HG03060 (cell line): ENCODE data around the gene C8B.

Experiments
- ATAC-seq: cut with Tn5 transposase; IDR thresholded peaks from one replicate; pipeline ENCODE4 v1.9.1; 2021; ENCODE audit warnings: low read depth, moderate number of reproducible peaks; ENCODE audit not compliant: unreplicated experiment

C8B gene

DNA sequence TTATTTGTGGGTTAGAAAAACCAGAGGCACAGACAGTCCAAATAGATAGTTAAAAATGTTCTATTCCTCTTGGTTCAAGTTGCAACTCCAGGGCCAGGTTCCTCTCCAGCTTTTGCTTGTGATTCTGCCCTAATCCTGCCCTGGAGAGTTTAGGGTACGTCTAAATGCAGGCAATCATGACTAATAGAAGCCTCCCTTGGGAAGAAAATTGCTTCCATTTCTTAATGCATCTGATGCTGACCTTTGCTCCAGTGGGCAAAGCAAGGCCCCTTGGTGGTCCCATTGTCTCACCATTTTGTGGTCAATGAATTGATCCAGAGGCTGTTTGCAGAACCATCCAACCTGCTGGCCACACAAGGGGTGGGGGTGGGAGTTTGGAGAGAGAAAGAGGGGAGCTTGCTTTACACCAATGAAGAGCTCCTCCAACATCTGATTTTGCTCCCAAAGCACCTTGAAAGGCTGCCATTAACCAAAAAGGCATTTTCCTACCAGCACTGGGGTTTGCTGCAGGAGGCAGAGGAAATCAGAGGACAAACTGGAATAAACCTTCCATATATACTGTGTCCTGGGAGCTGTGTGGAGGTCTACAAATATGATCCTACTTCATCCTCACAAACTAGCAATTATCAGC is 31.3 kb downstream of the C8B start:
- ATAC-seq = no peak

DNA sequence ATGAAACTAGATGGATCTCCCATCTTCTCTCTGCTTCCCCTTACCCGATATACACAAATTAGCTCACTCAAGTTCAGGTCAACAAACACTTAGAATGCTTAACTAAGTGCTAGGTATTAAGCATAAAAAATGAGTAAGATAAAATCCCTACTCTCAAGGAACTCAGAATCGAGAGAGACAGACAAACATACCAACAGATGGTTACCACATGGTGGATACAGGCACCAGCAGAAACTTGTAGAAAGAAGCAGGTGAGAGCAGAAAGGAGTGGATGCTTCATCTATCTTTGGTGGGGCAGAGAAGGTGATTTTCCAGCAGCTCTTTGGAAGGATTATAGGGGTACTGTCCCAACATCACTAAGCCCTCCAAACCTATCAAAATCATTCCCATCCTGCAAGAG is 32.2 kb downstream of the C8B start:
- no peak for ATAC-seq

DNA sequence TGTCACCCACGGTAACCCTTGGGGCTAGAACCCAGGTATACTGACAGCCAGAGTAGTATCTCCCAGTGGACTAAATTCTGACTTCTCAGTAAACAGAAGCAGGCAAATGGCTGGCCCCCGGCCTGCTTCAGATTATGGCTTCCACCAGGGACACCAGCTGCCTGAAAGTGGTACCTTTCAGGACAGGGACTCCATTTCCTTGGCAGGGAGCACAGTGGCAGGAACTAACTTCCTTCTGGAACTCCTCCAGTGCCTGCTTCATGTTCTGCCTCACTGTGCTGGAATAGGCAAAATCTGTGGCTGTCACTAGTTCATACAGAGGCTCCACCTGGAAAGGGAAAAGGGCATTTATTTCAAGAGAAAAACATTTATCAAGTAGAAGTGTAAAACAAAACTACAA is 32.7 kb downstream of the C8B start:
- no peak for ATAC-seq

DNA sequence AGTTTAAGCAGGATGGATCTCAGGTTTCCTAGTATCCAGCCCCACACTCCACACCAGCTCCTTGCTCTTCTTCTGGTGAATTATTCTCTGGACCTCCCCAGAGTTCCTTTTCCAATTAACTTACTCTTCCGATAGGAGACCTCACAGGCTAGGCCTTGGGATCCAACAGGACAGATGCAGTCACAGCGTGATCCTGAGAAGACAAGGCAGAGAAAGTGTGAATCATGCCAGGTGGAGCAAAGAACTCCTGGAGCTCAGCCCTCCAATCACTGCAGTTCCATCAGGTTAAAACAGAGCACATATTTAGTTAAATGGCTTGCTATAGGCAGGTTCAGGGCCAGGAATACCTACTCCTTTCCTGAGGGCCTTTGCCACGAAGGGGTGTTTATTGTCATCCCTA is 34.1 kb downstream of the C8B start:
- ATAC-seq = no peak

DNA sequence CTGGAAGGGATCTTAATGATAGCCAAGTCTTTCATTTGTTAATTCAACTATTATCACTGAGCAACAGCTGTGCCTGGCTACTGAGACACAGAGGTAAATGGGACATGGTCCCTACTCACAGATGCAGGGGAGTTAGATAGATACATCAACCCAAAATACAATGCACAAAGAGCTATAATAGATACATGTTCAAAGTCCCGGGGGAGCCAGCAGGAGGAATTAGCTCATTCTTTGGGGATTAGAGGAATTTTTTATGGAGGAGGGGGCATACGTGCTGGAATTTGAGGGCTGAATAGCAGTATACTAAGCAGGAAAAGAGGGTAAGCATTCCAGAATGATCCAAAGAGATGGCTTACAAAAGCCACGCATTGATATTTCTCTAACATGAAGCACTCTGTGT is 34.6 kb downstream of the C8B start:
- ATAC-seq = no peak

DNA sequence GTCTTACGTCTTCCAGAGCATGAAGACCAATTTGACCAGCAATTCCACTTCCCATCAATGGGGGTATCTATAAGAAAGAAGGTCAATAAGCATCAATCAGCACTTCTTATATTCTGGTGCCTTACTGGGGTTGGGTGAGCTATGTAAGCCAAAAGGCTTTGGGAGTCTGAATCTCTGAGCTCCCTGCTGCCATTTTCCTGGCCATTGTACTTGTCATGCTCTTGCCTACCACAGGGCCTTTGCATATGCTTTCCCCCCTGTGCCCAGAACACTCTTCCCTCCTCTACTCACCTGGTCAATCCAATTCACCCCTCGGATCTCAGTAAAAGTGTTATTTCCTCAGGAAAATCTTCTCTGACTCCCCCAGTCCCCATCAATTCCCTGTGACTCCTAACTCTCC is 36.3 kb downstream of the C8B start:
- ATAC-seq = no peak

DNA sequence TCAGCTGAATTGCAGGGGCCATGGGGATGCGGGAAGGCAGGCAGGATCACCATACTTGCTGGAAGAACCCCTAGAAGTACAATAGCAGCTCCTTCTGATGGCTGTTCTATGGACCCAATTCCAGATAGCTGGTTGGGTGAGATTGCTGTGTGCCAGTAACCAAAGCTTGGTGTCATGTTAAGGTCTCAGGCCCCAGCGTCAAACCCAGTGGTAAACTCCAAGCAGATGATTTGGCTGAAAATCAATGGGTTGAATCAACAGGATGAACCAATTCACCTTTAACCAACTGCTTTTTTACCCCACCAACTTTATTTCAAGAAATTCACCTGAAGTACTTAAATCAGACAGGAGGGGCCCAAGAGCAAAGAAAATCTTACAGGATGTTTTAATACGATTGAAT is 37.8 kb downstream of the C8B start:
- no peak for ATAC-seq

DNA sequence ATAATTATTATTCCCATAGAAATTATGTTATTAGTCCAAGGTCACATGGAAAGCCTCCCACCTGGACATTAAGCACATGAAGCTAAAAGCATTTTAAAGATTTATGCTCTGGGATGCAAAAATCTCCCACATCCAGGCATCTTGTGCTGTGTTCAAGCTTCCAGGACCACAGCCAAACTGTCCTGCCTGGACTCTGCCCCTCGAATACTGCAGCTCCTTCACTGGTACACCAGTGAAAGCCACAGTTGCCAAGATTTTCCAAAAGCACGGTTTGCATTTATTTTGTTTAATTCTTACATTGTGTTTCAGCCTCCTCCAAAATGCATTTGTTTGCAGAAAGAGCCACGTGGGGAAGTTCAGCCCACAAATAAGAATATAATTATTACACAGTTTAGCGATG is 38.6 kb downstream of the C8B start:
- ATAC-seq = no peak

DNA sequence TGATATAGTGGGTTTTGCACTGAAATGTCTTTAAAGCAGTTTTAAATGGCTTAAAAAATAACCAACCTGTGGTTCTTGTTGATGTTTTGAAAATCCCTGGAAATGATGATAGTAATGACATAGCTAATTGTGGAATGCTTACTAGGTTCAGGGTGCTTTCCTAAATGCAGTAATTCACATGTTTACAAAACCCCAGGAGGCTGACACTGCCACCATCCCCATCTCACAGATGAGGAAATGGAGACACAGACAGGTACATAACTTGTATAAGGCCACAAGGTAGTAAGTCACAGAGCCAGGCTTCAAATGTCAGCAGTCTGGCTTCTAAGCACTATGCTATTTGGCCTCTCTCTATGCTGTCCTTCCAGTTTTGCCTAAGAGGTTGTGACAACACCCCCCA is 40.6 kb downstream of the C8B start:
- no peak for ATAC-seq

DNA sequence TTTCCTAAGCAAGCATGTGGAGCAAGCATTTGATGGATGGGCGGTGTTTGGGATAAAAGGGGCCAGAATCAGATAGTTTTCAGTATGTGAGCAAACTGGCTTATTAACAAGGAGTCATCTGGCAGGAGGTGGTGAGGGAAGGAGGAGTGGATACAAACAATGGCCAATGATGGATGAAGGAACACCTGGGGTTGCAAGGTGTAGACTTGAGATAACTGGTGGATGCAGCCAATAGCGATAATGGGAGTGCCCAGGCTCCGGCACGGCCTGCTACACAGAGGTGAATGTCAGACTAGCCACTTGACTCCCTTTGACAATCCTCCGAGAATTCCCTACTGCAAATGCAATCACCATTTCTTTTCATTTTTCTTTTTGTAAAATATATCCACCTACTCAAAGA is 41.7 kb downstream of the C8B start:
- no peak for ATAC-seq

DNA sequence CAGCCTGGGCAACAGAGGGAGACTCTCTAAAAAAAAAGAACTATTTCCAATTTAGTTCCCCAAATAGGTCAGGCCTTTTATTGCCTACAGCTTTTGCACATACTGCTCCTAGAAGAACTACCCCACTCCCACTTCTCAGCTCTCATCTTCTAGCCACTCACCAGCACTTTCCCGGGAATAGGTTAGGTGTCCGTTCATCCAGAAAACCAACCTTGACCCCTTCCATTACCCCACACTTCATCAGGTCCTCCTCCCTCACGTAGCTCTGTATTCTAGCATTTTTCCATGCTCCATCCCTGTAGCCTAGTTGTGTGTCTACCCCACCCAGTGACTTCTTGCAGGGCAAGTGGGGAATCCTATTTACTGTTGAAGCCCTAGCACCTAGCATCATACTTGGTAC is 42.6 kb downstream of the C8B start:
- no peak for ATAC-seq

DNA sequence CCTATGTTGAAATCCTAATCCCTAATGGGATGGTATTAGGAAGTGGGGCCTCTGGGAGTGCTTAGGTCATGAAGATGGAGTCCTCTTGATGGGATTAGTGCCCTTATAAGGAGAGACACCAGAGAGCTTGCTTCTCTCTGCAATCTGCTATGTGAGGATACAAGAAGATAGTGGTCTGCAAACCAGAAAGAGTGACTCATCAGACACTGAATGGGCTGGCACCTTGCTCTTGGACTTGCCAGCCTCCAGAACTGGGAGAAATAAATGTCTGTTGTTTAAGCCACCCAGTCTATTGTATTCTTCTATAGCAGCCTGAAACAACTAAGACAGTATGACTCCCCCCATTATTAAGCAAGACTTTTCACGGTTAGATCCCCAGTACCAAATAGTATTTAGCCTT is 43.3 kb downstream of the C8B start:
- ATAC-seq = no peak

DNA sequence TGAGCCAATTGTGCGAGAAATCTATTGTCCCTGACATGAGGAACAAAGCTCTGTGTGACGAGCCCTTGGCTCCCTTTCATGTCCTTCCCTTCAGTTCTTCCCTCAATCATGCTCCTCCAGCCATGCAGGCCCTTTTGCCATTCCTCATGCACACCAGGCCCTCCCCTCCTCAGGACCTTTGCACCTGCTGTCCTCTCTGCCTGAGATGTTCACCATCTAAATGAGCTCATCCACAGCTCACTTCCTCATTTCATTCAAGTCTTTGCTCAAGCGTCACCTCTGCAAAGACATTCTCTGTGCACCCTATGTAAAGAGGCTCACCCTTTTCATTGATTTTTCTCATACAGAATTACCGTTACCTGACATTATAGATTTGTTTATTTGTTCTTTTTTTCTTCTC is 43.7 kb downstream of the C8B start:
- no peak for ATAC-seq

DNA sequence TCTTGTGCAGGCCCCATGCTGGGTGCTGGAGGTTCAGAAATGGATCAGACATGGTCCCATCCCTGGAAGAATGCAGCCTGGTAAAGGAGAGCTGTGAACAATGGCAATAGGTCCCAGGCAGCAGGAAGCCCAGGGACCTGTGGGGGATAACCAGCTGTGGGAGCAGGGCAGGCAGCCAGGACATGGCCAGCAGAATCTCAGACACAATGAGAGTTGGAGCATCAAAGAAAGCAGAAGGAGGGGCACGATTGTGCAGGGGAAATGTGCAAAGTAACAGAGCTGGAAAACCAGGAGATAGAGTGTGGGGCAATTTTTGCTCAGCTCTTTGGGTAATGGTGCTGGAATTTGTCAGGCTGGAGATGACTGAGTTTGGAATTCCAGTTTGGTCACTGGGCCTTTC is 44.3 kb downstream of the C8B start:
- no peak for ATAC-seq

DNA sequence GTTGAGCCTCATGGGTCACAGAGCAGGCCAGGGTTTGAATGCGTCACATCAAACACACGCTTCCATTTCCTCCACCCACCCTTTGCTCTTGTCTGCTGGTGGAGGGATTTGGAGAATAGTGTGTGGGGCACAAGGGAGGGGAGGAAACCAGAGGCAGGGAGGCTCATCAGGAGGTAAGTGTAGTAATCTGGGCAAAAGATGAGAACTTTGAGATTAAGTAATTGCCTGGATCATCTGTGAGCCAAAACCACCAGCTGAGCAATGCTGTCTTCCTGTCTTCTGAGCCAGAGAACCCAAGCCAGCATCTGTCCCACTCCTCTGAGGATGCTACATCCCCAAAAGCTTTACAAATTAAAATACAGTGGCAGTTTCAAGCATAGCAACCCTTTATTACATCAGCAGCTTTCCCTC is 45.2 kb downstream of the C8B start:
- no peak for ATAC-seq

DNA sequence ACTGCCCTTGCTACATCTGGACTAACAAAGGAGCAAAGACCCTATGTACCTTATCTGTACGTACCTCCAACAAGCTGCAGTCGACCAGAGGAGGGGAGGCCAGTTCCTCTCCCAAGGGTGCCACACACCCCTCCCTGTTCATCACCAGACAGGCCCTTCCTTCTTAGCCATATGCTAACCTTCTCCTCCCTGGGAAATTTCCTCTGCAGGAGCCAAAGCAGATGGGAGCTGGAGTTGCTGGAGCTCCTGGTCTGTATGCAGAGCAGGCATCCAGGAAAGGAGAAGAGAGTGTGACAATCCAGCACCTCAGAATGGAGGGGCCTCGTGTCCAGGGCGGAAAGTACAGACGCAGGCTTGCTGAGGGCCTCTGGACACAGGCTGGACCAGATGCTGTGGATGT is 48.5 kb downstream of the C8B start:
- no peak for ATAC-seq

DNA sequence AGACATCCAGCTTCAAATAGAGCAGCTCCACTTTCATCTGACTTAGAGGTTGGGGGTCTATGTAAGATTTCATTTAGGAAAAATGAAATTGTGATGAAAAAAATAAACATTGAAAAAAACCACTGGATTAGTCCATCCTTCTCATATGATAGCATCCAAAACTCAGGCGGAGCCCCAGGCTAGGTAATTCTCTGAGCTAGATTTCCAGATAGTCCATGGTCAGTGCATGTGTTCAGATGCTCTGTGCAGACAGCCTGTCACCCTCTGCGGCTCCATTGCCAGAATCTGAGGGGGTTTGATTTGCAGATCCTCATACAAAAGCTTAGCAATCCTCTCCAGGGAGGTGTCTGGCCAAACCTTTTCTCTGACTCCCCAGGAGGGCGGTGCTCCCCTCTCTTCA is 49.2 kb downstream of the C8B start:
- ATAC-seq = no peak

DNA sequence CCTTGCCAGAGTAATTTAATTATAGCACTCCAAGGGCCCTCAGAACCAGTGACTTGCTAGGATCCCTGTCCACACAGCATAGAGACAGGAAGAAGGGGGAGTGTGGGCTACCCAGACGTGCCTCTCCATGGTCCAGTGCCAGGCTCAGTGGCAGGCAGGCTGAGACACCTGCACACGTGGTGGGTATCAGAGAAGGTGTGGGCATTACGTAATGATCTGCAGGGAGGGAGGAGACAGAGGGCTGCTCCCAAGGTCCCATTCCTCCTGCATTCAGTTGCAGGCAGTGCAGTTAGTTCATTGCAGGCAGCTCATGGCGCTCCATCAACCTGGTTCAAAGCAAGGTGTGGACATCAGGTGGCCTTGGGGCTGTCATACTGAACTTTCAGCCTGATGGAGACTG is 49.9 kb downstream of the C8B start:
- ATAC-seq = no peak

DNA sequence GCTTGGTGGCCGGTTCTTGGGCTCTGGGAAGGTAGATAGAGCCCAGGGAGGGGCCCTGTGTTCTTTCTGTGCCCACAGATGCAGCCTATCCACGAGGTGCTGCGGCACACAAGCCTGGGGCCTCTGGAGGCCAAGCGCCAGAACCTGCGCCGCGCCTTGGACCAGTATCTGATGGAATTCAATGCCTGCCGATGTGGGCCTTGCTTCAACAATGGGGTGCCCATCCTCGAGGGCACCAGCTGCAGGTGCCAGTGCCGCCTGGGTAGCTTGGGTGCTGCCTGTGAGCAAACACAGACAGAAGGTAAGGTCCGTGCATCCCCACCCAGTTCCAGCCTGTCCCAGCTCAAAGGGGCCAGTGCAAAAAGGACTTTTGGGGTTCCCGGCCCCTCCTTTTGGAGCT is 53.5 kb downstream of the C8B start:
- ATAC-seq = no peak

DNA sequence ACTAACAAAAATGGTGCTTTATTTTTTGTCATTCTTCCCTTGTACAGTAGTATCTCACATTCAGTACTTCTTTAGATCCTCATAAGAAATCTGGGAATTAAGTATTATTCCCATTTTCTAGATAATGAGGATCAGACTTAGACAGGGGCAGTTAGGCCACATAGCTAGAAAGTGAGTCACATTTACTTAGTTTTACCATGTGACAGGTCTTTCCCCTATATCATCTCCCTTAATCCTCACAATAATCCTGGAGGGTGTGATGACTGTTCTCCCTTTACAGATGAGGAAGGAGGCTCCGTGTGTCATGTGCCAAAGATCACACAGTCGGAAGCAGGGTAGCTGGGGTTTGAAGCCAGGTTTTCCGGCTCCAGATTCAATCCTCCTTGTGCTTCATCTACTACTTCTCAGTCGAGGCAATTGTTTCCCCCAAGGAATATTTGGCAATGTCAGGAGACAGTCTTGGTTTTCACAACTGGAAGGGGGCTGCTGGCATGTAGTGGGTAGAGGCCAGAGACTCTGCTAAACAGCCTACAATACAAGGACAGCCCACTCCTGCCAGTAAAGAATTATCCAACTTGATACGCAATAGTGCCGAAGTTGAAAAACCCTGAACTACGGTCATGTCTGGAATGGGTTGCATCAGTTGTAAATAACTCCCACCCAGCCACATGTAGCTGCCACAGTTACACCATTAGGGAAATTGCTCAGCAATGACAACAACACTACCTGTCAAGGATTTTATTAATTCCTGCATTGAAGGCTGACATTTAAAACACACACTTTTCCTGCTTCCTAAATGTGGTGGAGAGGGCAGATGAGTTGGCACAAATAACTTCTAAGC is 54.5 kb downstream of the C8B start:
- ATAC-seq = no peak

DNA sequence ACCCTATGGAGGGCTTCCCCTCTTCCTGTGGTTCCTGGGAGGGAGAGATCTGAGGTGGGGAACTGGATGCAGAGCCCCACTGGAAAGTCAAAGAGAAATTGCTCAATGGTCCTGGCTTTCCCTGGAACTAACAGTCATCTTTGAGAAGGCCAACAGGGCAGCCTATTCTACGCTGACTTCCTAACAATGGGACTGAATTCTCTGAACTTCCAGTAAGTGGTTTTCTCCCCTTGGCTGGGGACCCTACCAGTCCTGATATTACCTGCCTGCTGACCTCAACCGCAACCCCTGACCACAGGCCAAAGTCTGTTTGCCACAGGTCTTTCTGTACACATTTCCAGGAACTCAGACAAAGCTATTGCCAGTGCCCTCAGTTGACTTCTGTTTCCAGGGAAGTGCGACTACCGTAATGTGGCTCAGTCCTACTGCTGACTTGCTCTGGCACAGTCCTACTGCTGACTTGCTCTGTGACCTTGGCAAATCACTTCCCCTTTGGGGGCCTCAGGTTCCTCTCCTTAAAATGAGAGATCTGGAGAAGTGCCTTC is 55.3 kb downstream of the C8B start:
- ATAC-seq = no peak

DNA sequence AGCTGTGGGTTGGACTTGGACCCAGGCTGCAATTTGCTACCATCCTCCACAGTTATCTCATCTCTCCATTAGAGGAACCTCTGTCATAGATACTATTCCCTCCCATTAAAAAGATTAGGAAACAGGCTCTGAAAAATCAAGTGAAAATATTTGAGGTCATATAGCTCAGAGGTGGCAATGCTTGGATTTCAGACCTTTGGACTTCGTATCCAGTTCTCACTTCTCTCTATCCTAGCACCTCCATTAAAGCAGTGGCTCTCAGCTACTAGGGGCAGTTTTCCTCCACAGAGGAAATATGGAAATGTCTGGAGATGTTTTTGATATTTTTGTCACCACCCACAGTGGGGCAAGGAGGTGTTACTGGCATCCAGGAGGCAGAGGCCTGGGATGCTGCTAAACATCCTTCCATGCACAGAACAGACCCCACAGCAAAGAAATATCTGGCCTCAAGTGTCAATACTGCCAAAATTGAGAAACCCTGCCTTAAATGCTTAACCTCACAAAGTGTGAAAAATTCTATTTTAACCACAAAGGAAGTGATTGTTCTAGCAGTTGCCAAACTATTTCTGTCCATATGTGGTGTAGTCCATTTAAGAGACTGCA is 57.1 kb downstream of the C8B start:
- ATAC-seq = no peak
